Body of pancreas (tissue), 4 donors: ENCODE results near the gene THUMPD1.
"Not testable (repeated sequence)": the region's sequence is repeated elsewhere in the genome, so short reads cannot be mapped to it uniquely, and the experiment has no call there.

Source experiments
- POLR2A ChIP-seq, 3 donors: fragments of 450-650 bp; IDR thresholded peaks; one replicate each; pipeline ENCODE4 v1.6.1; 2016; ENCODE audit warnings: antibody characterized with exemption in 3 of 3, mild to moderate bottlenecking in 2 of 3
- TF ChIP-seq, protein P1 (sequence below), 7 experiments: fragments of 450-650 bp in 4 of 7; fragments of 200-600 bp in 3 of 7; sonication (generic) in 3 of 7; IDR thresholded peaks; one replicate each; pipeline ENCODE4 v1.5.1; 2016 to 2019; ENCODE audit warnings: antibody characterized with exemption in 7 of 7

DNA sequence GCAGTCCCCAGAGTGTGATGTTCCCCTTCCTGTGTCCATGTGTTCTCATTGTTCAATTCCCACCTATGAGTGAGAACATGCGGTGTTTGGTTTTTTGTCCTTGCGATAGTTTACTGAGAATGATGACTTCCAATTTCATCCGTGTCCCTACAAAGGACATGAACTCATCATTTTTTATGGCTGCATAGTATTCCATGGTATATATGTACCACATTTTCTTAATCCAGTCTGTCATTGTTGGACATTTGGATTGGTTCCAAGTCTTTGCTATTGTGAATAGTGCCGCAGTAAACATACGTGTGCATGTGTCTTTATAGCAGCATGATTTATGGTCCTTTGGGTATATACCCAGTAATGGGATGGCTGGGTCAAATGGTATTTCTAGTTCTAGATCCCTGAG is 14.2 kb upstream of the THUMPD1 start:
- TF ChIP-seq, protein P1, sequence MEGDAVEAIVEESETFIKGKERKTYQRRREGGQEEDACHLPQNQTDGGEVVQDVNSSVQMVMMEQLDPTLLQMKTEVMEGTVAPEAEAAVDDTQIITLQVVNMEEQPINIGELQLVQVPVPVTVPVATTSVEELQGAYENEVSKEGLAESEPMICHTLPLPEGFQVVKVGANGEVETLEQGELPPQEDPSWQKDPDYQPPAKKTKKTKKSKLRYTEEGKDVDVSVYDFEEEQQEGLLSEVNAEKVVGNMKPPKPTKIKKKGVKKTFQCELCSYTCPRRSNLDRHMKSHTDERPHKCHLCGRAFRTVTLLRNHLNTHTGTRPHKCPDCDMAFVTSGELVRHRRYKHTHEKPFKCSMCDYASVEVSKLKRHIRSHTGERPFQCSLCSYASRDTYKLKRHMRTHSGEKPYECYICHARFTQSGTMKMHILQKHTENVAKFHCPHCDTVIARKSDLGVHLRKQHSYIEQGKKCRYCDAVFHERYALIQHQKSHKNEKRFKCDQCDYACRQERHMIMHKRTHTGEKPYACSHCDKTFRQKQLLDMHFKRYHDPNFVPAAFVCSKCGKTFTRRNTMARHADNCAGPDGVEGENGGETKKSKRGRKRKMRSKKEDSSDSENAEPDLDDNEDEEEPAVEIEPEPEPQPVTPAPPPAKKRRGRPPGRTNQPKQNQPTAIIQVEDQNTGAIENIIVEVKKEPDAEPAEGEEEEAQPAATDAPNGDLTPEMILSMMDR (IDR thresholded peaks at IDR 0.05) = not testable (repeated sequence)
- not testable (repeated sequence) for TF ChIP-seq POLR2A (IDR thresholded peaks at IDR 0.05)
